Activated naive CD4-positive, alpha-beta T cell treated with anti-CD3 and anti-CD28 coated beads, Interleukin-2, amount 50 U/mL, for 72 hours (primary cell): ENCODE data around the gene F2R. TPM values are rescaled to one million over a fixed set of nuclear protein-coding genes. Genes with fewer than 3 reads are reported as not detected.

Experiments used
- ATAC-seq, 2 donors: fragments of 150-1000 bp; cut with Tn5 transposase; 2 replicates each; pipeline ENCODE4 v1.10.0; 2021; ENCODE audit warnings: mild to moderate bottlenecking in 2 of 2, moderate library complexity in 2 of 2
- DNase-seq, 2 donors: peaks; one replicate each; pipeline ENCODE4 v3.0.0; 2021 to 2022; ENCODE audit warnings: low spot score in 2 of 2
- H3K27ac Mint-ChIP-seq, 2 donors: one replicate each; pipeline ENCODE4 v1.8.0; 2022; ENCODE audit warnings: mild to moderate bottlenecking in 2 of 2, mixed read lengths in 2 of 2
- H3K36me3 Mint-ChIP-seq, 2 donors: one replicate each; pipeline ENCODE4 v1.8.0; 2022; ENCODE audit warnings: mixed read lengths in 2 of 2
- H3K9me3 Mint-ChIP-seq, 2 donors: one replicate each; pipeline ENCODE4 v1.8.0; 2022; ENCODE audit warnings: mixed read lengths in 2 of 2
- total RNA-seq, 2 donors: library from RNA; stranded (reverse); gene quantifications; one replicate each; pipeline ENCODE4 v1.2.3, GENCODE V29; 2022

The F2R gene
- total RNA-seq, 2 donors from 2014 or later: 0.89 to 5.8 TPM

DNA sequence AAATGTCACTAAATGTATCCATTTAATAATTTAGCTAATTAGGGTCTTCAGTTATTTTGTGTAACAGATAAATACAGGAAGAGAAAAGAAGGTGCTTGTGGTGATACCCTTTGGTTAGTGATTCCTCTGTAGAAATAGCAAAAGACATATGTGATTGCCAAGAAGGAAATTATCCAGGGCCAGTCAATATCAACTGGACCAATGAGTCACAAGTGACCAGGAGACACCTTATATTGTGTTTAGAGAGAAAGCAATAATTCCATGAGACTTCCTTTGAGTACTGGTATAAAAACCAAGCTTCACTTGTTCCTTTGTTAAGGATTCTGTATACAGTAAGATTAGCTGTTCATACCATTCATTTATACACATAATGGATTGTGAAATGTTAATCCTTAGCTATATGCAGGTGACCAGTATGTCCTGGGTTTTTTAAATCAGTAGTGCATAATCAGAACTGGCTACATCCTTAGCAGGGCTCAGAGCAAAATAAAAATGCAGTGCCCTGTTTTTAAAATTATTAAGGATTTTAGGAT, 11.7 kb upstream of the F2R start:
- ATAC-seq (no peak), DNase-seq (no peak)
- H3K9me3 Mint-ChIP-seq: no peaks in the 10 kb centered on the region
- H3K36me3 Mint-ChIP-seq: peaks cover 9 to 12% of the 10 kb centered on the region in 2 donors
- H3K27ac Mint-ChIP-seq: peak overlapping the region in 1 of 2 donors; percentile 50

DNA sequence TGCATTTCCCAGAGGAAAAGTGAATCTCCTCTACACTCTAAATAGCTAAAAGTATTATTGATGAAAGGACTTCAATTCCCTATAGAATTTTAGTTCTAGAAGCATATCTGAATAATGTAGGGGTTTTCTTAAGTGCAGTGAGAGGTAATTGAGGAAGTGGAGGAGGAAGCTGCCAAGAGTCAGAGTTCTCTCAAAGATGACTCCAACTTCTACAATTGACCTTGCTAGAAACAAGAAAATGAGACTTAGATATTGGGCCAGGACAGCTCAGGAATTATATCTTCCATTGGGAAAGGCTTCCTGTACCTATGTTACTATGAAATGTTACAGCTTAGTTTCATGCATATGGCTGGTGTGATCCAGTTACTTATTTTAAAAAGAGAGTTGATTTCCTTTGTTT, 10.4 kb upstream of the F2R start:
- H3K36me3 Mint-ChIP-seq: peaks cover 9 to 12% of the 10 kb centered on the region in 2 donors
- no peak for DNase-seq
- no peak overlapping the region for H3K27ac Mint-ChIP-seq
- no peaks in the 10 kb centered on the region for H3K9me3 Mint-ChIP-seq
- no peak for ATAC-seq

DNA sequence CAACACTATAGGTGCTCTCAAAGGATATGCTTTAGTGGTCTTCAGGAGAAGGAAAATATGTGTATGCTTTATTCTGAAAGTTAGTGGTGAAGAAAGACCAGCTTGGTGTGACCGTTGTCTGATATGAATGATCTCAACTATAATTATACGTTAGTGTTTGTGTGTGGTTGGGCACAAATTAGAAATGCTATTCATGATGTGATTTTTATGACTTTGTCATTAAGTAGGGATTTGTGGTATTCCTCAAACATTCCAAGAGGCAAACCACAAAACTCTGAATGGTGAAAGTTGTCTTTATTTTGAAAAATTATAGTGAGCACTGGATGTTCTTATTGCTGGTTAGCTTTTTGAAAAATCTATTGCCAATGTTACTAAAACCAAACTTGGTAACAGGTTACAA, 6.2 kb upstream of the F2R start:
- Mint-ChIP-seq H3K36me3 (peaks cover under 1 to 5% of the 10 kb centered on the region in 2 donors), H3K27ac (no peak overlapping the region), H3K9me3 (no peaks in the 10 kb centered on the region)
- ATAC-seq: no peak
- DNase-seq: no peak

DNA sequence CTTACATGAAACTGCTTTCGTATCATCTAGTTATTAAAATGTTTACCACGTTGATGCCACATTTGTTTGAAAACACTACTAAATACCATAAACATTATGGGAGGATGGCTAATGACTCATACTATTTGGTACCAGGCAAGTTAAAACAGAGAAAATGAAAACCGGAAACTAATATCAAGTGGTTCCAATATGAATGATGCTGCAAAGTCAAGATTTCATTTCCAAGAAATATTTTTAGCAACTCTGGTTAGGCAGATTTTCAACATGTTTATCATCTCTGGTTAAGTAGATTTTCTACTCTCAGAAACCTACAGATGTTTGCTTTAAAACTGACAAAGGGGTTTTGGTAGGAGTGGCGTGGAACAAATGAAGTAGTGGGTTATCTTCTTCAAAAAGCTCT, 4.9 kb upstream of the F2R start:
- Mint-ChIP-seq H3K36me3 (peaks cover 5% of the 10 kb centered on the region in 2 donors), H3K9me3 (no peaks in the 10 kb centered on the region), H3K27ac (peak overlapping the region in 1 of 2 donors; percentile 75)
- DNase-seq (no peak), ATAC-seq (peak in 1 of 2 donors; percentile 77)

DNA sequence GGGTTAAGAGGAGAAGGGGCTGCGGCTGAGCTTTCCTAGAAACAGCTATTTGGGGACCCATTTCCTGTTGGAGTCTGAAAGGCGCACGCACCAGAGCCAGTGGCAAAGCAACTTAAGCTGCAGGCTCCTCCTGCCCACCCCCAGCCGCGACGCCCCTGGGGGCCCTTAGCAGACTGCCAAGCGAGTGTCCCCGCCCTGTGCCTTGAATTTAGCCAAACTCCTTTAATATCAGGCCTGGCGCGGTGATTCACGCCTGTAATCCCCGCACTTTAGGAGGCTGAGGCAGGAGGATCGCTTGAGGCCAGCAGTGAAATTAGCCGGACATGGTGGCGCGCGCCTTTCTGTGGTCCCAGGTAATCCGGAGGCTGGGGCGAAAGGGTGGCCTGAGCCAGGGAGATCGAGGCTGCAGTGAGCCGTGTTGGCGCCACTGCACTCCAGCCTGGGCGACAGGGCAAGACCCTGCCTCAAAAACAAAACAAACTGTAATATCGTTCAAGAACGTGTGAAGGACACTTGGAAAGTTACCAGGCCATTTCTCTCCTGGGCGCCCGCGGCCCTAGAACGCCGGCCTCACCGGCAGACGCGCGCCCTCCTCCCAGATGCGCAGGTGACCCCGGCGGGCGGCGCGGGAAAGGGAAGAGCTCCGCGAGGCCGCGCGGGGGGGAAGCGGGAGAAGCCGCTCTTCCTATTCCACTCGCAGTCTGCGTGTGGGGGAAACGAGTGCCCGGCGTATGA, 1.0 kb upstream of the F2R start:
- ATAC-seq (no peak), DNase-seq (no peak)
- H3K27ac Mint-ChIP-seq: peak overlapping the region in 1 of 2 donors; percentile 27
- peaks cover 5 to 13% of the 10 kb centered on the region in 2 donors for H3K36me3 Mint-ChIP-seq
- H3K9me3 Mint-ChIP-seq: no peaks in the 10 kb centered on the region

DNA sequence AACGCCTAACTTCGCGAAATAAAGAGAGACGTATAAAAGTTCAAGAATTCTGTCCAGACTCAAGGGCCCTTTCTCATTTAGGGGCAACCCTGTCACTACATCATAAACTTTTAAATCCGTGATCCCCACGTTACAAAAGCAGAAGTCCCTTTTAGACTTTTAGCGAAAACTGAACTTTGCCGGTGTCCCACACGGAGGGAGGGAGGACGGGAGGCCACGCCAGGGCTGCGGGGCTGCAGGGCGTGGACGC, 515 bp upstream of the F2R start:
- DNase-seq (no peak), ATAC-seq (no peak)
- no peaks in the 10 kb centered on the region for H3K9me3 Mint-ChIP-seq
- peaks cover 5 to 13% of the 10 kb centered on the region in 2 donors for H3K36me3 Mint-ChIP-seq
- H3K27ac Mint-ChIP-seq: peak overlapping the region in 1 of 2 donors; percentile 27

DNA sequence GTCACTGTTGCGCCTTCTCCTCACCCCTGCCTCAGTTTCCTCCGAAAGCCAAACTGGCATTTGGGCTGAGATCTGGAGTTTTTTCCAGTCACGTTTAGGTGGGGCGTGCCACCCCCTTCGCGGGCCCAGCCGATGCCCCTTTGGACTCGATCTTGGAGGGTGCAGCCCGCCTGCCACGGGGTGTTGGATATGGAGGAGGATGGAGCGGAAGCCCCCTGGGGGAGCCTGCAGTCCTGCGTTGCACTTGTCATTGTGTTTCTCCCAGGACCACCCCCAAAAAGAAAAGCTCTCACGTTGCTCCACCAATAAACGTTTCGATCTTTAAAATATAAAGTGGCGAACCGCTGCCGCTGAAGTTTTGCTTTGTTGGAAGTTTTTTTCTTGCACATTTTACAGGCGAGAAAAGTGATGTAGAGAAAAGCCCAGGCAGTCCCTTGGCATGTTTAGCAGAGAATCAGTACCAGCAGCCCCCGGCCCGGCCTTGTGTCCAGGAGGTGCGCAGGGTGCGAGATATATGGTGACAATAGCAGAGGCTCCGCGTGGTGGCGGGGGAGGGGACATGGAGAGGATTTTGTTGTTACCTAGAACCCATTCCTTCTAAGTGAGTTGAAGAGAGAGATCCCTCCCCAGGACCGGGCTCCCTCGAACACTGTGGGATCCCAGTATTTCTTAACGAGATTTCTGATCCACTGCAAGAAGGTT, 681 bp downstream of the F2R start:
- peaks cover 5 to 13% of the 10 kb centered on the region in 2 donors for H3K36me3 Mint-ChIP-seq
- ATAC-seq (peak in 1 of 2 donors; percentile 13), DNase-seq (no peak)
- peak overlapping the region; percentile 65 to 82 for H3K27ac Mint-ChIP-seq
- no peaks in the 10 kb centered on the region for H3K9me3 Mint-ChIP-seq

DNA sequence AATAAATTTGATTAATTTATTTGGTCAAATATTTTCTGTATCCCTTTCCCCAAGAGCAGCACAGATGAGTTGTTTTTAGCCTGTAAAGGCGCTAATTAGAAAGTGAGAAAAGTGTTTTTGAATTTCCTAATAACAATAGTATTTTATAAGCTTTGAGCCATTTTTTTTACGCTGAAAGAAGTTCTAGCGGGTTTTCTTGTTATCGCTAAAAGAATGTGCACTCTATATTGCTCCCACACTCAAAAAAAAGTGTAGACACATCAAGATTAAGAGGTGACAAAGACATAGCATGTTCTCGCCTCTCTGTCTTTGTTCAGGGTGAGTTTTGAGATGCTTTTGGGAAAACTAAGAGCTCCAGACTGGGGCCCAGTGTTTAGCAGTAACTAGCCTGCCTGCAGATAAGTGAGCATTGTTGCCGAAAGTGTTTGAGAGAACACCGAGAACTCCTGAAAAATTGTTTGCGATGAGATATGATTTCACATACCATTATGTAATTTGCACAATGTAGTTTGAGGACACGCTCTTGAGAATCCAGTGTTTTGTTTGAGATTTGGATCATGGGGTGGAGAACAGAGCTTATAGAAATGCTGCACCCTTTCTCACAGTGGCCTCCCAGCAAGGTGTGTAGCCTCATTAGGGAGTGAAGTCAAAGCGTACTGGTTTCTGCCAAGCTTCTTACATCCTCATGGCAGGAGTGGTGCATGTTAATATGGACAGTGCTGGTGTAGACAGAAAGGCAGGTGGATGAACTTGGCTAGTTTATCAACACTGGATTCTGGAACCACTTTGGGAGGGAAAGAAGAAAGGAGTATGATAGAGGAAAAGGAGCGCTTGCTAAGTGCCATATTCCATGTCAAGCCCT, 1.5 kb downstream of the F2R start:
- DNase-seq (no peak), ATAC-seq (no peak)
- H3K36me3 Mint-ChIP-seq: peaks cover 5 to 13% of the 10 kb centered on the region in 2 donors
- H3K27ac Mint-ChIP-seq: peak overlapping the region in 1 of 2 donors; percentile 82
- H3K9me3 Mint-ChIP-seq: no peaks in the 10 kb centered on the region

DNA sequence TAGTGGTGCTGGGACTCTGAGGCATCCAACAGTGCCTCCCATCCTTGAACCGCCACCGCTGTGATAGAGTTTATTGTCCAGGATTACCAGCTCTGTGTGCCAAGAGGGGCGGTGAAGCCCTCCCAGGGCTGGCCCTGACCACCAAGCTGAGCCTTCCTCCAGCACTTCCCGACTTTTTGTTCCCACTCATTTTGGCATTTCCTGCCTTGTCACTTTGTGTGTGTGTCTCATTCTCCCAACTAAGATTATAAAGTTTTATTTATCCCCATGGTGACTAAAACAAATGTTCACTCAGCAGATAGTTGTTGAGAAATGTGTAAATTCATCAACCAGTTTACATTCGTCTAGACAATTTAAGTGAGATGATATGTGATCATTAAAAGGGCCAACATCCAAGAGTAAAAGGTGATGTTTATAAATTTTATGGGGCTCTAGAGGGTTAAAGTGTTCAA, 2.5 kb downstream of the F2R start:
- Mint-ChIP-seq H3K9me3 (no peaks in the 10 kb centered on the region), H3K27ac (no peak overlapping the region), H3K36me3 (peaks cover 5 to 13% of the 10 kb centered on the region in 2 donors)
- ATAC-seq (no peak), DNase-seq (no peak)

DNA sequence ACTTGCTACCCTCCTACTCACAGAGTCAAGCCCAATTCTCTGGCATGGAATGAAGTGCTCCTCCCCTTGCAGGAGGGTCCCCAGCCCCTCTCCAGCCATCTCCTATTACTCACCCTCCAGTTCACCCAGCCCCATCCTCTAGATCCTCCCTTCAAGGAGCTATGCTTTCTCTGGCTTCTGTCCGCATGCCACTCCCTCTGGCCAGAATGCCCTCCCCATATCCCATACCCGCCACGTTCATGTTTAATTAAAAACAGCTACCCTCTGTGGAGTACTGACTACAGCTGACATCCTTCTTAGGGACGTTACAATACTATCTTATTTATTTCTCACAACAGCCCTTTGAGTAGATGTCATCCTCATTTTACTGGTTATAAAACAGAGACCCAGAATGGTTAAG, 3.0 kb downstream of the F2R start:
- H3K36me3 Mint-ChIP-seq: peaks cover 5 to 13% of the 10 kb centered on the region in 2 donors
- no peaks in the 10 kb centered on the region for H3K9me3 Mint-ChIP-seq
- no peak for DNase-seq
- no peak for ATAC-seq
- H3K27ac Mint-ChIP-seq: no peak overlapping the region

DNA sequence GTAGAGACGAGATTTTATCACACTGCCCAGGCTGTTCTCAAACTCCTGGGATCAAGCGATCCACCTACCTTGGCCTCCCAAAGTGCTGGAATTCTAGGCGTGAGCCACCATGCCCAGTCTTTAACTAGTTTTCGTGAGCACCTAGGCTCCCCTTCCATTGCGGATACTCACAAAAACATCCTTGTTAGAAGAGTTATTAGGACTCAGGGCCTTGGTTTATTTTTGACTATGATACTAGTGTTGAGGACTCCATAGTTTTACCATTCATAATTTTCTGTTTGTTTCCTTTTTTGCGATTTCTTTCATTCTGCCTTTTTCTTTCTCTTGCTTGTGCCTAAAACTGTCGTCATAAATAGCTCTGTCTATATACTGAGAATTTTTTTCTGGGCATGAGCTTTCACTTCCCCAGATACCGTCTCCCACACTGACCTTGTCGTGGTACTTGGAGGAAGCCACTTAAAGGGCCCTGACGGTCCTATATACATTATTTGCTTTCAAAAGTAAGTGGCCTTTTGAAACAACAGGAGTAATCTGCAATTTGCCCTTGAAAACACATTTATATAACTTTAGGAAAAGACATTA, 5.2 kb downstream of the F2R start:
- no peaks in the 10 kb centered on the region for H3K9me3 Mint-ChIP-seq
- no peak overlapping the region for H3K27ac Mint-ChIP-seq
- no peak for DNase-seq
- peaks cover 0 to 8% of the 10 kb centered on the region in 2 donors for H3K36me3 Mint-ChIP-seq
- no peak for ATAC-seq

DNA sequence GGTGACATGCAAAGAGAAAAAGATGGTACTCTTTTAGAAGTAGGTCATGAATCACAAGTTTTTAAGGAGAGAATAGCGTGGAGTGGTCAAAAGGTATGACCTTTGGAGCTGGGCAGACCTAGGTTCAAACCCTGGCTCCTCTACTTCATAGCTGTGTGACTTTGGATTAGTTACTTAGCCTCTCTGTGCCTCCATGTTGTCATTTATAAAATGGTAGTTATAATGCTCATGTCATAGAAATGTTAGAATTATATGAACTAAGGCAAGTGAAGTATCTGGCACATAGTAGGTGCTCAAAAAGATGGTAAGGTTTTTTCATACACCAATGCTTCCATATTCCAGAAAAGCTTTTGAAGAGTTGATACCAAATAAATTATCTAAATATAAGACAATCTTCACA, 7.3 kb downstream of the F2R start:
- H3K36me3 Mint-ChIP-seq: no peaks in the 10 kb centered on the region
- H3K9me3 Mint-ChIP-seq: no peaks in the 10 kb centered on the region
- DNase-seq (no peak), ATAC-seq (no peak)
- H3K27ac Mint-ChIP-seq: no peak overlapping the region

DNA sequence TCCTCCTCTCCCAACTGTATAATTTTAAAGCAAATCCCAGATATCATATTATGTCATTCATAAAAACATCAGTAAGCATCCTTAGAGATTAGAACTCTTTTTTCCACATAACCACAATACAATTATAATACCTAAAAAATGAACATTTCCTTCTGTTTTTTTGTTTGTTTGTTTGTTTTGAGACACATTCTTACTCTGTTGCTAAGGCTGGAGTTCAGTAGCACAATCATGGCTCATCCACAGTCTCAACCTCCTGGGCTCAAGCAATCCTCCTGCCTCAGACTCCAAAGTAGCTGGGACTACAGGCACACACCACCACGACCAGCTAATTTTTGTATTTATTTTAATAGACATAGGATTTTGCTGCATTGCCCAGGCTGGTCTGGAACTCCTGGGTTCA, 8.0 kb downstream of the F2R start:
- H3K27ac Mint-ChIP-seq: no peak overlapping the region
- peaks cover 0 to under 1% of the 10 kb centered on the region in 2 donors for H3K36me3 Mint-ChIP-seq
- DNase-seq (no peak), ATAC-seq (no peak)
- peaks cover 0 to under 1% of the 10 kb centered on the region in 2 donors for H3K9me3 Mint-ChIP-seq

DNA sequence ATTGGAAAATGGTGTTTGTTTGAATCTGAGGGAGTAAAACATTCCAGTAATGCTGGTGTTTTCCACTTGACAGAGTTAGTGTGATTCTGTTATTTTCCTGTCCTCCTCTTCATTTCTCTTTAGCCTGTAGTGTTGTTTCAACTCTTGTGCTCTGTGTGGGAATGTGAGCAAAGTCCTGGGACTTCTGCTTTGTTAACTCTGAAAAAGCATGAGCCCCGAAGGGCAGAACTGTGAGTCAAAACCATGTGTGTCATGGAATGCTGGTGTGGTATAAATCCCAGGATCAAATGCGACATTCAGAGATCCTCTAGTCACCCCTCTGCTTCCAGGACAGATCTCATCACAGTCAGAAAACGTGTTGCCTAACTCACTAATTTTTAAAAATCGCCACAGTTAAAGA, 8.9 kb downstream of the F2R start:
- Mint-ChIP-seq H3K9me3 (peaks cover 0 to 10% of the 10 kb centered on the region in 2 donors), H3K27ac (no peak overlapping the region)

DNA sequence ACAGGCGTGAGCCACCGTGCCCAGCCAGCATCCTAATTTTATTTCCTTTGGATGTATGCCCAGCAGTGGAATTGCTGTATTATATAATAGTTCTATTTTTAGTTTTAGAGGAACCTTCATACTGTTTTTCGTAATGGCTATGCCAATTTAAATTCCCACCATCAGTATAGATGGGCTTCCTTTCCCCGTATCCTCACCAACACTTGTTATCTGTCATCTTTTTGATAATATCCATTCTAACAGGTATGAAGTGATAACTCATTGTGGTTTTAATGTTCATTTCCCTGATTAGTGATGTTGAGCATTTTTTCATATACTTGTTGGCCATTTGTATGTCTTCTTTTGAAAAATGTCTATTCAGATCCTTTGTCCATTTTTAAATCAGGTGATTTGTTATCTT, 13.0 kb downstream of the F2R start:
- Mint-ChIP-seq H3K36me3 (peaks cover 18 to 22% of the 10 kb centered on the region in 2 donors), H3K27ac (no peak overlapping the region), H3K9me3 (peaks cover 6 to 21% of the 10 kb centered on the region in 2 donors)
- ATAC-seq (no peak), DNase-seq (no peak)

More for the DNA sequence above, 8.9 kb downstream of the F2R start:
- peaks cover 7 to 10% of the 10 kb centered on the region in 2 donors for H3K36me3 Mint-ChIP-seq
- ATAC-seq (no peak), DNase-seq (no peak)
